ENCODE data around the gene PGAP3.

The PGAP3 gene

GRCh38 chr17:39634384-39634871, 53.4 kb downstream of the PGAP3 start:
- no peak for DNase-seq (ENCODE audit: extremely low read depth, low read depth)
- TF ChIP-seq, protein P1, sequence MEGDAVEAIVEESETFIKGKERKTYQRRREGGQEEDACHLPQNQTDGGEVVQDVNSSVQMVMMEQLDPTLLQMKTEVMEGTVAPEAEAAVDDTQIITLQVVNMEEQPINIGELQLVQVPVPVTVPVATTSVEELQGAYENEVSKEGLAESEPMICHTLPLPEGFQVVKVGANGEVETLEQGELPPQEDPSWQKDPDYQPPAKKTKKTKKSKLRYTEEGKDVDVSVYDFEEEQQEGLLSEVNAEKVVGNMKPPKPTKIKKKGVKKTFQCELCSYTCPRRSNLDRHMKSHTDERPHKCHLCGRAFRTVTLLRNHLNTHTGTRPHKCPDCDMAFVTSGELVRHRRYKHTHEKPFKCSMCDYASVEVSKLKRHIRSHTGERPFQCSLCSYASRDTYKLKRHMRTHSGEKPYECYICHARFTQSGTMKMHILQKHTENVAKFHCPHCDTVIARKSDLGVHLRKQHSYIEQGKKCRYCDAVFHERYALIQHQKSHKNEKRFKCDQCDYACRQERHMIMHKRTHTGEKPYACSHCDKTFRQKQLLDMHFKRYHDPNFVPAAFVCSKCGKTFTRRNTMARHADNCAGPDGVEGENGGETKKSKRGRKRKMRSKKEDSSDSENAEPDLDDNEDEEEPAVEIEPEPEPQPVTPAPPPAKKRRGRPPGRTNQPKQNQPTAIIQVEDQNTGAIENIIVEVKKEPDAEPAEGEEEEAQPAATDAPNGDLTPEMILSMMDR (IDR thresholded peaks at IDR 0.05; ENCODE audit: low read depth, low read length) = peak; percentile 70

- TF ChIP-seq, protein P1 (IDR thresholded peaks at IDR 0.05; ENCODE audit: low read depth, low read length) = no peak
- DNase-seq (ENCODE audit: extremely low read depth, low read depth) = no peak
These were observed 54.2 kb downstream of the PGAP3 start for GRCh38 chr17:39633570-39634183.

DNA sequence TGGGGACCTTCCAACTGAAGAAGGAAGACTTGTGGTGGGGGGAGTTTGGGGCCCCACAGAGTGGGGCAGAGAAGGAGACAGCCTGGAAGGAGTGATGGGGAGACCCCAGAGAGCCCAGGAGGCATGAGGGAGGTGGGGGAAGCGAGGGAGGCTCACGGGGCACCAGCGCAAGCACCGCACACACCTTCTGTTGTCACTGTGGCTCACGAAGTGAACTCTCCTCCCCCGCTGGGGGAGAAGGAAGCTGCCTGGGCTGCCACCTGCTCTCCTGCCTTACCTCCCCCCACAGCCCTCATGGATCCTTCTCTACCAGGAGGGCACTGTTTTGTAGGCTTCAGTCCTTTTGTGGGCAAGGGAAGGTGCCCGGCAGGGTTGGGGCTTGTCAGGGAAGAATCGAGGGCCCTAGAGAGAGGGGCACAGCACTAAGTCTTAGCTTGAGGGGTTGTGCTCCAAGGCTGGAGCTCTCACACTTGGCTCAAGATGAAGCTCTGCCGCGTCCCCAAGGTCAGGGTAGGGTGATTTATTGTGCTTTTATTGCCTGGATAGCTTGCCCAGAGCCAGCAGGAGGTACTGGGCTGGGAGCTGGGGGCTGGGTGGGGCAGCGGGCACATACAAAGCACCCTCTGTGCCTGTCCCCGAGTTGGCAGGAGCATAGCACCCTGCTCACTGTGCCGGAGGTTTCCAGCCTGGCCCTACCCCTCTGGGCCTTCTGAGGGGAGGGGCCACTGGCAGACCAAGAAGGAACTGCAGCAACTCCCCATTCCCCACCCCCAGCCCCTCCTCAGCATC, 55.5 kb downstream of the PGAP3 start:
- DNase-seq (ENCODE audit: extremely low read depth, low read depth) = no peak
- TF ChIP-seq, protein P1 (IDR thresholded peaks at IDR 0.05; ENCODE audit: low read depth, low read length) = no peak

- no peak for DNase-seq (ENCODE audit: extremely low read depth, low read depth)
- TF ChIP-seq, protein P1 (IDR thresholded peaks at IDR 0.05; ENCODE audit: low read depth, low read length) = no peak
These were observed 56.5 kb downstream of the PGAP3 start for GRCh38 chr17:39631403-39631802.

DNA sequence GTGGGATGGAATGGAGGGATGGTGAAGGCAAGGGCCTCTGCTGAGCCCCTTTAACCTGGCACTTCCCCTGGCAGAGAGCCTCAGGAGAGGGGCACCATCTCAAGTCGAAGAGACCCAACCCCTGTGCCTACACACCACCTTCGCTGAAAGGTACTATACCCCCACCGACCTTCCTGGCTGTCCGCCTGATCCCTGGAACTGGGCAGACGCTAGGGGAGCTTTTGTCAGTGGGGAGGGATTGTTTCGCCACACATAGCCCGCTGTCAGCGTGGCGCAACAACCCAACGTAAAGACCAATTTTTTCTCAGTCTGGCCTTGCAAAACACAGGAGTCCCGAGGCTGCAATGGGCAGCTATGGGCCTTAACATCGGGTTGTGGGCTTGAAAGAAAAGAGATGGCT, 58.0 kb downstream of the PGAP3 start:
- no peak for DNase-seq (ENCODE audit: extremely low read depth, low read depth)

GRCh38 chr17:39629494-39629880, 58.4 kb downstream of the PGAP3 start:
- DNase-seq (ENCODE audit: extremely low read depth, low read depth) = no peak
- TF ChIP-seq, protein P1 (IDR thresholded peaks at IDR 0.05; ENCODE audit: low read depth, low read length) = no peak

More for the DNA sequence above, 58.0 kb downstream of the PGAP3 start:
- TF ChIP-seq, protein P1 (IDR thresholded peaks at IDR 0.05; ENCODE audit: low read depth, low read length) = no peak
